GM18867 (cell line): Measurements from ENCODE around the gene FEZF1.

Experiments used
- ATAC-seq: cut with Tn5 transposase; IDR thresholded peaks from one replicate; pipeline ENCODE4 v1.9.1; 2021; ENCODE audit warnings: mild to moderate bottlenecking, moderate library complexity; ENCODE audit not compliant: unreplicated experiment

Gene FEZF1

DNA sequence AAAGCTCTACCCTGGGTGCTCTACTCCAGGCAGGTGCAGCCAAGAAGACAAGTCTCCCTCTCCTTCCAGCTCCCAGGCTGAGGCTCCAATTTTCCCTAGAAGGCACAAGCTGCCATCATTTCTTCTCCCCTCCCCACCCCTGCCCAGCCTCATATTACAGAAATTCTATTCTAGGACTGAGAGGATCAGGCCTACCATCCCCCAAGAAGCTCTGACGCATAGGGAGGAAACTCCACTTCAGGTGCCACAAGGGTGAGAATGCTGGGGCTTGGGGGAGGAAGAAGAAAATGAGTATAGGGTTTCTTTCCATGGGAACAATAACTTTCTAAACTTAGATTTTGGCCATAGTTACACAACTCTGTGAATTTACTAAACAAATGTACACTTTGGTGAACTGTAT, 35.3 kb downstream of the FEZF1 start:
- no peak for ATAC-seq

DNA sequence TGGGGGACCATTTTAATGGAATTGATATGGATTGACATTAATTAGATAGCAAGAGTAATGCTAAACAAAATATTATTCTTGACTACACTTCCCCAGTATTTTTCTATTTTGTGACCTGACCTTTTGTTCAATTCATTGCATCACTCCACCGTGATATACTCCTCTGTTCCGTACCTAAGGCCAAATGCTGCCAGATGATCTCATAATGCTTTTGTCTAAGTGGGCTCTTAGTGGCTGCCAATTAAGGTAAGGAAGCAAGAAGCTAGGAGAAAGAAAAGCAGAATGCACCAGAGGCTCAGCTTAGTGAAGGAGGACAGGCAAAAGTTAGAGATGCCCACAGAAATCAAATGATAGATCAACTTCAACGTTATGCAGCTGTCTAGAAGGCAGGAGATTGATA, 36.4 kb downstream of the FEZF1 start:
- ATAC-seq, result no peak

DNA sequence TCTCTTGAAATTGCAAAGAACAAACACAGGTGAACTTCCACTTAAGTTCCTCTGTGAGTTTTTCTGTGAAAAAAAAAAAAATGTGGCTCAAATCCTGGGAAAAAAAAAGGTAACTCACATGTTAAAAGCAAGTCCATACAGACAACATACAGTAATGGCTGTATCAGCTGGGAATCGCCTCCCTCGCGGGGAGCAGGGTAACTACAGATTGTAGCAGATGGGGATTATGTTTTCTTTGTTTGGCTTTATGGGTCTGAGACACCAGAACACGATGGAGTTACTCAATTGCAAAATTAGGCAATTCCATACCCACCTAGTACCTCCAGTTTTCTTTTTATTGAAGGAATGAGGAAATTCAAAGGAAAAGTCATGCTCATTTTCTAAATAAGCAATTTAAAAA, 42.3 kb downstream of the FEZF1 start:
- no peak for ATAC-seq

DNA sequence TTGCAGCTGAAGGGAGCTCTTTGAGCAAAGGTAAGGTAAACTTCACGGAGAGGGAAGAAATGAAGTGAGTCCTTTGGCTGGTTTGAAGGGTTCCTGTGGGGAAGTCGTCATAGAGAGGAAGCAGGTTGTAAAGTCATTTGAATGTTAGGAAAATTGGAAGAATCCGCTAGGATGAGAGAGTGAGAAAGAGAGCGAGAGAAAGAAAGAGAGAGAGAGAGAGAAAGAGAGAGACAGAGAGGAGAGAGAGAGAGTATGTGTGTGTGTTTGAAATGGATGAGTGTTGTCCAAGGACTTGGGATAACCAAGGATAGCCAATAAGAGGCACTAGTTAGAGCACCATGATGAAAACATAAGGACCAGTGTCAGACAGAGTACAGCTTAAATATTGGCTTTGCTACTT, 43.1 kb downstream of the FEZF1 start:
- ATAC-seq, result no peak

DNA sequence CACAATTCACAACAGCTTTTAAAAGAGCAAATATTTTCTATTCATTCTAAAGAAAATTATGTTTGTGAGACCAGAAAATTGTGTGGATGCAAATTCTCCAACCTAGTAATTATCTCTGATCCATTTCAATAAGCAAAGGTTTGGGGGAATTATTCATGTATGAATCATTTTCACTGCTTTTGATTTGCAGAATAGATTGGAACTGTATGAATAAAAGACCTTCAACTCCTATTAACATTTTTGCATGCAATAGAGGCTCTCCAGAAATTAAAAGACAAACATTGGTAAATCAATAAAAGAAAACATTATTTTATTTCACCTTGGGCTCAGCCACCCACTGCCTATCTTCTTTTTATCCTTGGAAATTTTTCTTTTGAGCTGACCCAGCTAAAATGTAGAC, 43.5 kb downstream of the FEZF1 start:
- no peak for ATAC-seq

DNA sequence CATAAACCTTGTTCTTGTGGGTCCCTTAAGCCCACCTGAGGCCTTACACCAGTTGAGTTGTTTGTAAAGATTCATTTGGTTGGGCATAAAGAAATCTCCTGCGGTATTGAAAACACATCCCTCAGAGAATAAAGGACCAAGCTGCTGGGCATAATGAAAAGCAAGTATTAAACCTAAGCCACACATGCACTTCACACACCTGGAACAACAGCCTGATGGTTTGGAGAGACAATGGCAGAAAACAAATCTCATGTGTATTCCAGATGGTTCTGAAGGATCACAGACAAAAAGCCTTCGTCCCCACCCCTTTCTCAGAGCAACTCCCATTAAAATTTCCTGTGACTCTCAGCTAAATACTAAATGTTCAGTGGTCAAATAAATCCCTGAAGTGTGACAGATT, 44.2 kb downstream of the FEZF1 start:
- ATAC-seq, result no peak

DNA sequence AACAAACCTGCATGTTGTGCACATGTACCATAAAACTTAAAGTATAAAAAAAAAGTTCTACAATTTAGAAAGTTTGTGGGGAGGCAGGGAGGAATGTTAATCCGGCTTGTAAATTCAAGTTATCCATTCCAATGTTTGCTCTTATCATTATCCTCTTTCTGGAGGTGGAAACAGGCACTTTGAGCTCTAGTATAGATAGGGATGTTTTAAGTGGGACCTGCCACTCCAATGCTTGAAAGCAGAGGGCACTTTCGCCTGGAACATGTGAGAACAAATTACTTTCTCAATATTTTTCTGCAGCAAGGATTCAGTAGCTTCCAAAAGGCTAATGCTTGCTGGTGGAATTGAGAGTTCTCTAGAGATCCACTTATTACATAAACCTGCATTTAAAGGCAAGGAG, 45.6 kb downstream of the FEZF1 start:
- no peak for ATAC-seq

DNA sequence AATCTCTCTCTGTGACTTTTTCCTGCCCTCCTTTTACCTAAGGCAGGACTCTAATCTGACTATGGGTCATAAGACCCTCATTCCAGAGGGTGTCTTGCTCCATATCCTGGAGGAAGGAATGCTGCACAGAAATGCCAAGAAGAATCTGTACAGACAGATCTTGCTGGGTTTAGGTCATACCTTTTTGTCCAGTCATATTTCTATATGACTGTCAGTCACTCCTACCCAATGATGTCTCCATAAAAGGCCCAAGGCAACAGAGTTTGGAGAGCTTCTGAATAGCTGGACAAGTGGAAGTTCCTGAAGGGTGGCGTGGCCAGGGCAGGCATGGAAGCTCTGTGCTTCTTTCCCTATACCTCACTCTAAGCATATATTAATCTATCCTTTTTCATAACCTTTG, 47.5 kb downstream of the FEZF1 start:
- no peak for ATAC-seq

DNA sequence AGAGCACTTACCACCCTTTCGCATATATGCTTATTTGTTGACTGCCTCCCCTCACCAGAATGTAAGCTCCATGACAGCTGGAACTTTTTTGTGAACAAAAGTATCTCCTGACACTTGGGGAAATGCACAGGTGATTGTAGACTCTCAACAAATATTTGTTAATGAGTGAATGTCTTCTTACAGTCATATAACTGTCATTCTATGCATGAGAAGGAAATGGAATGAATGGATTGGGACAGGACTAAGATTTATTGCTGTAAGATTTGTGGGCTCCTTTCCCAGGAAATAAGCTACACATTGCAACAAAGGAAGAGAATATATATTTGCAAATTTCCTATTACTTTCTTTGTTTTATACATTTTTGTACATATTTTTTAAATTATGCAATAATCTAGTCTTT, 48.5 kb downstream of the FEZF1 start:
- ATAC-seq, result no peak

DNA sequence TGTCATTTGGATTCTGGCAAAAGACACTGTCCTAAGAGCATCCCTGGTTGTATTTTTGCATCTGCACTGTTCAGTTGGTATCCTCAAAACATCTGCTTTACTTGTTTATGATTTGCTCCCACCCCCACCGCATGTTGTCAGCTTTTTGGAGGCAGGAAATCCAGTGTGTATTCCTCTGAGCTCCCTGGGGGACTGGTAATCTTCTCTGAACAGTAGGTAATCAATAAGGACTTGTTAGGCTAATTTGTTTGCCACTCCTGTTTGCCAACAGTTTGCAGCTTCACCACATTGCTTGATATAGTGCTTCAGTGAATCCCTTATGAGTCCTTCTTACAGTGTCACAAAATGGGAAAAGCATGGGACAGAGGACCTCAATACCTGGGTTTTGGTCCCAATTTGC, 49.1 kb downstream of the FEZF1 start:
- ATAC-seq, result no peak
